ENCODE data around the gene CLCN1. TPM values are rescaled to one million over a fixed set of nuclear protein-coding genes. Genes with fewer than 3 reads are reported as not detected.
"Not testable (repeated sequence)": the region's sequence is repeated elsewhere in the genome, so short reads cannot be mapped to it uniquely, and the experiment has no call there.

The CLCN1 gene
- total RNA-seq, 1 experiment from 2014 or later, result not detected

DNA sequence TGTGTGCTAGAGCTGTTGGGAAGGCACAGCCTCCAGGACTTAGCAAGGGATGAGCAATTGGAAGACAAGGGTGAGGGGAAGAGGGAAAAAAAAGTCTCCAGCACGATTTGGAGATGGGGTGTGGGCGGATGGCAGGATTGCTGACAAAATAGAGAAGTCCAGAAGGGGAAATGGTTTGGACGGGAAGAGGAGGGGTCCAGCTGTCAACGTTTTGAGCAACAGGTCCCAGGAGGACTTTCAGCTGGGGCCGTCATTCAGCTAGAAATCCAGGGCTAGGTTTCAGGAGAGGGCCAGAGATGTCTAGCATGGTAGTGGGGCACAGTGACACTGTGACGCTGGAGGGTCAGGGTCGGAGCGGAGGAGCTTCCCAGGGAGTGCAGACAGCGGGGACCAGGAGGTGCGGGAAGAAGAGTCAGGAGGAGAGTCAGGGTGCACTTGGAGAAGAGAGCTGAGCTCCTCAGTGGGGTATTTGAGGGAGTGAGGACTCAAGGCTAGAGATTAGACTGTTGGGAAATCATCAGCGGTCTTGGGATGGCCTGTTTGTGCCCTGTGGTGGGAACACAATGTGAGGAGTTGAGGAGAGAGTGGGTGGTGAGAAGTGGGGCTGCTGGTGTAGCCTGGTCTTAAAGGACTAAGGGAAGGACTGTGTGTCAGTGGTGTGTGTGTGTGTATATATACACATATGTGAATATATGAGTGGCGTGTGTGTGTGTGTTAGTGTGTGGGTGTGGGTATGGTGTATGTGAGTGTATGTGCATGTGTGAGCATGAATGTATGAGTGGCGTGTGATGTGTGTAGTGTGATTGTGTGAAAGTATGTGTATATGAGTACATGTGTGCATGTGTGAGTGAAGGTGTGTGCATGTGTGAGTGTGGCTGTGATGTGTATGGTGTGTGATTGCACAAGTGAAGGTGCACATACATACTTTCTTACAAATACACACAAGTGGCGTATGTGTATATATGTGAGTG lies 69.0 kb downstream of the CLCN1 start:
- DNase-seq (ENCODE audit: low read depth), result no peak

DNA sequence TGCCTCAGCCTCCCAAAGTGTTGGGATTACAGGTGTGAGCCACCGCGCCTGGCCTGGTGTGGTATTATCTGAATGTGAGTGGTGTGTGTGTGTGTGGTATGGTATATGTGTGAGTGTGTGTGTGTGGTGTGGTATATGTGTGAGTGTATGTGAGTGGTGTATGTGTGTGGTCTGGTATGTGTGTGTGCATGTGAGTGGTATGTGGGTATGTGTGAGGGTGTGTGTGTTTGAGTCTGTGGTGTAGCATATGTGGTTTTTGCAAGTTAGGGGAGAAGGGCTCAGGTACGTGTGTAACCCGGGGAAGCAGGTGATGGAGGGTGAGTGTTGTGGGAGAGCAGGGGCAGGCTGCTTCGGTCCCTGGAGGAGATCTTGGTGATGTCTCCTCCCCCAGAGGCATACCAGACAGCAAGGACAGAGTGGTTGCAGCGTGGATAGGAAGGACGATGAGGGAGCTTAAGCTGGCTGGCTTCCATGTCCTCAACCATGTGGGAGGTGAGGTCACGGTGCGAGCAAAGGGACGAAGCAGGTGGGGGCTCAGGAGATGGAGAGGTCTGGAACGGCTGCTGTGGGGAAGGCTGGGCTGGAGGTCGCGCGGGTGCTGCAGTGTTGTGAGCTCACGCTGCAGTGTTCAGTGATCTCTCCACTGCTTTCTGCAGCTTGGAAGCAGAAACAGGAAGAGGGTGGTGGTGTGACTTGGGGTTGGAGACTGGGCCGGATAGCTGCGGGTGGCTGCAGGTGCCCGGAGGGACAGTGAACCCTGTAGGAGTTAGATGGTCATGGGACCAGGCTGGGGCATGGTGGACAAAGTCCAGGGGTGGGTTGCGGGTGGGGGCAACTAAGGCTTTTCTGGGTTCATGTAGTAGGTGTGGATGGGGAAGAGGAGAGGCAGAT lies 70.2 kb downstream of the CLCN1 start:
- DNase-seq (ENCODE audit: low read depth), result no peak

- DNase-seq (ENCODE audit: low read depth), result no peak
Observed at GRCh38 chr7:143387156-143387975, 71.5 kb downstream of the CLCN1 start.

DNA sequence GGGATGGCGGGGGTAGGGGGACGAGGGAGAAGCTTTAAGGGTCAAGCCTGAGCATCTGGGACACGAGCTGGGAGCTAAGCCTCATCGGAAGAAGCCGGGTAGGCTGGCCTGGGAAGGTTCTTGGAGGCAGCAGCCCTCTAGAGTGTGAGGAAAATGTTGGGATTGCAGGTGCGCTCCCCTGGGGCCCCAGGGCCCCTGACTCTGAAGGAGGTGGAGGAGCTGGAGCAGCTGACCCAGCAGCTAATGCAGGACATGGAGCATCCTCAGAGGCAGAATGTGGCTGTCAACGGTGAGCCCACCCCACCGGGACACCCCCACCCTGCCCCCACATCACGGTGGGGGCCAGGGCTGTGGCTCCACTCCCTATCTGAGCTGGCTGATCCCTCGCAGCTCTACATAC lies 72.1 kb downstream of the CLCN1 start:
- no peak for DNase-seq (ENCODE audit: low read depth)

GRCh38 chr7:143388491-143389101 lies 72.7 kb downstream of the CLCN1 start:
- DNase-seq (ENCODE audit: low read depth), result no peak

GRCh38 chr7:143389316-143390103 lies 73.6 kb downstream of the CLCN1 start:
- DNase-seq (ENCODE audit: low read depth), result no peak

- no peak for DNase-seq (ENCODE audit: low read depth)
Observed at GRCh38 chr7:143390104-143390772, 74.3 kb downstream of the CLCN1 start.

GRCh38 chr7:143390773-143391317 lies 74.9 kb downstream of the CLCN1 start:
- no peak for DNase-seq (ENCODE audit: low read depth)

DNA sequence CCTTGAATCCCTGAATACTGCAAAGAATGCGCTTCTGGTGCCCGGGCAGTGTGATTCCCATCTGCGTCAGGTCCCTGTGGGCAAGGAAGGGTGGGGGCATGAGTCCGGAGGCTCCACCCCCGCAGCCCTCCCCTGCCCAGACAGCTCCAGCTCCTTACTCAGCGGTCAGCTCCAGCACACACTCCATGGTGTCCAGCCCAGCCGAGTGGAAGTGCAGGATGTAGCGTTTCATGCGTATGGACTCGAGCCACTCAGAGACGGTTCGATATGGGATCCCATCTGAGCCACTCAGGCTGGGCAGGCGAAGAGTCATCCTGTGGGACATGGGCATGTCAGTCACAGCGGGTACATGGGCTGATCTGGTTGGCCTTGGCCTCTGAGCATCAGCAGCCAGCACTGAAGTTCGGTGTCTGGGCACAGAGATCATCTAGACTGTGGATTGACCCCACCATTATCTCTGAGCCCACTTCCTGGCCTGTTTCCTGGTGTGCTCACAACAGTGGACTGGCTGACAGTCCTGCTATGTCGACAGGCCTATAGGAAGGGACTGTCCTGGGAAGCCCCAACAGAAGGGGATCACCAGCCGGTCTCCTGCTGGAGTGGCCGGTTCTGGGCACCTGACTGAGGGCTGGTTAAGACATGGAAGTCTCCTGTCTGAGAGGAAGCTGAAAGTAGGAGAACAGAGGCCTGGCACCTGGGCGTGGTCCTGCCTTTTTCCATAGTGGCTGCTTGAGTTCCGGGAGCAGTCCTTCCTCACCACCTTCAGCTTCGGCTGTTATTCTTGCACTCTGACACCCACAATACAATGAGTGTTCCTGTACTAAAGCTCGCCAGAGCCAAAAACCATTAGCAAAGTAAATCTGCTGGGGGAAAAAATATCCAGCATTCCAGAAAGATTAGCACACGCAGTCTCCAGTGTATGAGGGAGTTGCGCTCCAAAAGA lies 75.8 kb downstream of the CLCN1 start:
- DNase-seq (ENCODE audit: low read depth), result no peak

DNA sequence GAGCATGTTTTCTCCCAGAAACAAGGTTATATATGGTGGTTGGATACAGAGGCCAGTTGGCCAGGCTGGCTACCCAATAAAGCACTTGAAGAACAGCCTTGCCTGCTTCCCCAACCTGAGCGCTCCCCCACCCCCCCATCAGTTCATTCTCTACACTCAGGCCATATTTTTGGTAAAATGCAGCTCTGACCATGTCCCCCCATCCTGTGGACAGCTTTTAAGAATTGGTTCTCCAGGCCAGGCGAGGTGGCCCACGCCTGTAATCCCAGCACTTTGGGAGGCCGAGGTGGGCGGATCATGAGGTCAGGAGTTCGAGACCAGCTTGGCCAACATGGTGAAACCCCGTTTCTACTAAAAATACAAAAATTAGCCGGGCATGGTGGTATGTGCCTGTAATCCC lies 76.5 kb downstream of the CLCN1 start:
- DNase-seq (ENCODE audit: low read depth), result not testable (repeated sequence)

DNA sequence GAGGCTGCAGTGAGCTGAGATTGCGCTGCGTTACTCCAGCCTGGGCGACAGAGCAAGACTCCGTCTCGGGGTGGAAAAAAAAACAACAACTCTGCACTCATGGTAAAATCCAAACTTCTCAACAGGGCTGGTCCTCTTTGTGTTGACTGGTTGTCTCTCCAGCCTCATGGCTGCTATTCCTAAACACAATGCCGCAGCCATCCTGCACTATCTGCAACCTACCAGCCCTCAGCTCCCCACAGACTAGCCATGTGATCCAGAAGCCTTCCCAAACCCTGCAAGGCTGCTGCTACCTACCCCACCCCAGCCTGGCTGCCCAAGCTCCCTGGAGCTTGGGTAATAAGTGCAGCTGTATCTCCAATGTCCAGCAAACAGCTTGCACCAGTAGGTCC lies 77.0 kb downstream of the CLCN1 start:
- no peak for DNase-seq (ENCODE audit: low read depth)

GRCh38 chr7:143393267-143394041 lies 77.5 kb downstream of the CLCN1 start:
- no peak for DNase-seq (ENCODE audit: low read depth)

DNA sequence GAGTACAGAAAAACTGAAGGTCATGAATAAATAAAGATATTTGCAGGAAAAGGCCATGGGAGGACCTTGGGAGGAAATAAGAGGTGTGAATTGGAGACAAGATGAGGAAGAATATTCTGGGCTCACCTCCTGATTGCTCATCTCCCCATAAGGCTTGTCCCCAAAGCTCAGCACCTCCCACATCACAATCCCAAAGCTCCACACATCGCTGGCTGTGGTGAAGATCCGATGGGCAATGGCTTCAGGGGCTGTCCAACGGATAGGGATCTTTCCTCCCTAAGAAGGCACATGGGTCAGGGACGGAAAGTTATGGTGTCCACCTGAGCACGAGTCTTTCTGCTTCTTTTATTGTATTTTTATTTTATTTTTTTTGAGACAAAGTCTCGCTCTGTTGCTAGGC lies 78.2 kb downstream of the CLCN1 start:
- no peak for DNase-seq (ENCODE audit: low read depth)

DNA sequence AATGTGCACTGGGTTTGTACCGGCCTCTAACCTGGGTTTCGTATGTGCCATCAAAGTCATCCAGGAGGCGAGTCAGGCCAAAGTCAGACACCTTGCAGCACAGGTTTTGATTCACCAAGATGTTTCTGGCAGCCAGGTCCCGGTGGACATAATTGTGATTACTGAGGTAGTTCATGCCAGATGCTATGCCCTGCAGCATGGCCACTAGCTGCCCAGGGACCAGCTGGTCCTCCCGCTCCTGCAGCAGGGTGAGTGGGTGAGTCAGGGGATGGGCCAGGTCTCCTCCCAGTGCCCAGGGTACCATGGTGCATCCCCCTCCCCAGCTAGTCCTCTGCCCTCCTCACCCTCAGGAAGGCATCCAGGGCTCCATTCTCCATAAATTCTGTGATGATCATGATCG lies 78.9 kb downstream of the CLCN1 start:
- DNase-seq (ENCODE audit: low read depth), result no peak

- DNase-seq (ENCODE audit: low read depth), result no peak
Observed at GRCh38 chr7:143395187-143396149, 79.6 kb downstream of the CLCN1 start.

- no peak for DNase-seq (ENCODE audit: low read depth)
Observed at GRCh38 chr7:143396182-143396581, 80.3 kb downstream of the CLCN1 start.
